GM12878 (cell line): ENCODE measurements around the gene PTPRU.

ENCODE experiments used
- CHD2 ChIP-seq: IDR thresholded peaks from 2 replicates; pipeline ENCODE4 v1.6.1; 2011; ENCODE audit warnings: low read depth, low read length, improper control_type of control experiment, borderline replicate concordance
- MTA3 ChIP-seq: IDR thresholded peaks from 2 replicates; pipeline ENCODE4 v1.6.1; 2012; ENCODE audit warnings: low read length, inconsistent platforms, borderline replicate concordance
- POLR2A ChIP-seq: IDR thresholded peaks from 2 replicates; pipeline ENCODE4 v1.6.1; 2011; ENCODE audit warnings: low read depth, mild to moderate bottlenecking, low read length
- POU2F2 ChIP-seq: IDR thresholded peaks from 3 replicates; pipeline ENCODE4 v1.6.1; 2011; ENCODE audit warnings: low read depth, mild to moderate bottlenecking, low read length, borderline replicate concordance
- SP1 ChIP-seq: IDR thresholded peaks from one replicate; pipeline ENCODE4 v1.6.1; 2011; ENCODE audit warnings: low read depth, low read length
- ZBED1 ChIP-seq: IDR thresholded peaks from 2 replicates; pipeline ENCODE4 v1.6.1; 2016; ENCODE audit warnings: borderline replicate concordance
- TF ChIP-seq, protein P1 (sequence below), 3 experiments: IDR thresholded peaks in 2 of 3; conservative IDR thresholded peaks in 1 of 3; 2 replicates each; pipeline ENCODE4 v1.5.1; 2011; ENCODE audit warnings: low read depth in 3 of 3, low read length in 3 of 3, mild to moderate bottlenecking in 3 of 3, control low read depth in 2 of 3, moderate library complexity in 2 of 3, inconsistent platforms in 1 of 3, mixed read lengths in 1 of 3; ENCODE audit not compliant: control insufficient read depth in 2 of 3, insufficient read depth in 1 of 3; ENCODE audit errors: extremely low read depth in 1 of 3

DNA sequence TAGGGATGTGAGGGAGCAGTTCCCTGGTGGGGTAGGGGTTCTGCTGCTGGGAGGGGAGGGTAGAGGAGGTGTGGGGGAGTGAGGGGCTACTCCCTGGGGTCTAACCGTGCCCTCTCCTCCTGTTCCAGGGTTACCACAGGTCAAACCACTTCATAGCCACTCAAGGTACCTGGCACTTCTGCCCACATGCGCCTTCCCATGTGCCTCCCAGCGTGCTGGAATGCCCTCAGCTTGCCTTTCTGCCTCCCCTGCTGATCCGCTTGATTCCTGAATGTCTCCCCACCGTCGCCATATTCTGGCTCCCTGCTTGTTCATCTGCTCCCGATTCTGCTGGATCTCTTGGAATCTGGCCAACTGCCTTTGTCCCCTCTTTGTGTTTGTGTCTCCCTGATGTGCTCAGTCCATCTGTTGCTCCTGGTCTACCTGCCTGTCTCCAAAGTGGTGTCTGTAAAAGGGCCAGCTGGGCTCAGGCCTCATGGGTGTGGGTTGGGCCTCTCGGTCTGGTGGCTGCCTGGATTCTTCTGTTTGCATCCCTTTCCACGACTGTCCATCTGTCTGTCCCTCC, 74.4 kb downstream of the PTPRU start:
- TF ChIP-seq POU2F2 (no peak), POLR2A (no peak), MTA3 (no peak), ZBED1 (no peak), CHD2 (no peak), SP1 (no peak)
- TF ChIP-seq, protein P1, sequence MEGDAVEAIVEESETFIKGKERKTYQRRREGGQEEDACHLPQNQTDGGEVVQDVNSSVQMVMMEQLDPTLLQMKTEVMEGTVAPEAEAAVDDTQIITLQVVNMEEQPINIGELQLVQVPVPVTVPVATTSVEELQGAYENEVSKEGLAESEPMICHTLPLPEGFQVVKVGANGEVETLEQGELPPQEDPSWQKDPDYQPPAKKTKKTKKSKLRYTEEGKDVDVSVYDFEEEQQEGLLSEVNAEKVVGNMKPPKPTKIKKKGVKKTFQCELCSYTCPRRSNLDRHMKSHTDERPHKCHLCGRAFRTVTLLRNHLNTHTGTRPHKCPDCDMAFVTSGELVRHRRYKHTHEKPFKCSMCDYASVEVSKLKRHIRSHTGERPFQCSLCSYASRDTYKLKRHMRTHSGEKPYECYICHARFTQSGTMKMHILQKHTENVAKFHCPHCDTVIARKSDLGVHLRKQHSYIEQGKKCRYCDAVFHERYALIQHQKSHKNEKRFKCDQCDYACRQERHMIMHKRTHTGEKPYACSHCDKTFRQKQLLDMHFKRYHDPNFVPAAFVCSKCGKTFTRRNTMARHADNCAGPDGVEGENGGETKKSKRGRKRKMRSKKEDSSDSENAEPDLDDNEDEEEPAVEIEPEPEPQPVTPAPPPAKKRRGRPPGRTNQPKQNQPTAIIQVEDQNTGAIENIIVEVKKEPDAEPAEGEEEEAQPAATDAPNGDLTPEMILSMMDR (IDR thresholded peaks at IDR 0.05 in 2 of 3, conservative IDR thresholded peaks at IDR 0.05 in 1 of 3; ENCODE audit: control insufficient read depth in 2 of 3, extremely low read depth in 1 of 3, insufficient read depth in 1 of 3, low read depth in 3 of 3, low read length in 3 of 3): no peak
